ENCODE data around the gene SAMHD1. TPM values are rescaled to one million over a fixed set of nuclear protein-coding genes. Genes with fewer than 3 reads are reported as not detected.

The SAMHD1 gene
- total and polyA plus RNA-seq, 2 donors (not counting 3 experiments of a cell fraction or from before 2014, with no cell fraction given), result 13.7 to 27.5 TPM

DNA sequence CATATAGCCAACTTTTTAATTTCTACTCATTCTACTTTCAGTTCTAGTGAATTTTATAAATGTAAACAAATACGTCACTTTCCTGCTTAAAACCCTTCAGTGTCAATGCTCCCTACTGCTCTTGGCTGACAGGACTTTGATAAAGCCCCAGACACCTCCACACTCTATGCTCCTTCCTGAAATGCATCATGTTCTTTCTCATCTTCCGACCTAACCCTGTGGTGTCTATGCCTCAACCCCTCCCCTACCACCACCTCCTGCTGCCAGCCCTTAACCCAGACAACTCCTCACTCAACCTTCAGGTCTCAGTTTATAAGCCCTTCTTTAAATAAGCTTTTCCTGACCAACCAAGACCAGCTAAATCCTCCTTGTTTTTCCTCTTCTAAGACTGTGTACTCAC lies 56.5 kb downstream of the SAMHD1 start:
- no peak for FAIRE-seq
- Histone ChIP-seq H4K20me1 (replicated peaks; ENCODE audit: control insufficient read depth, extremely low read depth, insufficient read depth, low read length) (no peaks in the 10 kb centered on the region), H3K9ac (replicated peaks; ENCODE audit: extremely low read depth, insufficient read depth, low read length) (no peak overlapping the region), H3K9me1 (replicated peaks; ENCODE audit: control insufficient read depth, extremely low read depth, insufficient read depth, low read length) (no peaks in the 10 kb centered on the region), H3K9me3 (replicated peaks; ENCODE audit: control insufficient read depth, insufficient read depth, low read length) (no peaks in the 10 kb centered on the region), H3K36me3 (ENCODE audit: control insufficient read depth in 2 of 2, extremely low read depth in 1 of 2, insufficient read depth in 2 of 2, low read length in 2 of 2) (peaks cover 0 to 2% of the 10 kb centered on the region in 2 experiments), H3K4me1 (ENCODE audit: control insufficient read depth, extremely low read depth, insufficient read depth, low read length) (no peaks in the 10 kb centered on the region), H3K27me3 (ENCODE audit: control insufficient read depth in 2 of 2, insufficient read depth in 2 of 2, low read length in 2 of 2) (no peaks in the 10 kb centered on the region), H3K4me3 (replicated peaks in 1 of 3; ENCODE audit: insufficient read depth in 1 of 3, low read depth in 1 of 3, low read length in 3 of 3) (no peak overlapping the region), H3K27ac (ENCODE audit: insufficient read depth, low read depth, low read length) (no peak overlapping the region), H3K4me2 (ENCODE audit: insufficient read depth, low read length) (no peak overlapping the region), H2AFZ (ENCODE audit: low read depth, low read length) (no peak overlapping the region), H3K79me2 (ENCODE audit: control insufficient read depth, insufficient read depth, low read length) (no peaks in the 10 kb centered on the region)
- dilution Hi-C loops (cut with MboI; ENCODE audit: extremely low pct_ligation_motif_present, low sequenced_read_pairs) (no loop called here), intact Hi-C loops (cut with micrococcal nuclease) (no loop called here)
- no peak for DNase-seq (ENCODE audit: low read depth, low spot score)
- TF ChIP-seq EZH2 (IDR thresholded peaks at IDR 0.05; ENCODE audit: borderline replicate concordance, low read depth, low read length, severe bottlenecking), result no peak
- no peak for TF ChIP-seq GATA2 (IDR thresholded peaks at IDR 0.05; ENCODE audit: insufficient read depth, insufficient read length, low read depth, low read length)
- ChIA-PET CTCF (interaction anchor here (1.2 kb wide), 1 partner anchor 140 kb away, joined by 3 read pairs; no protein-coding TSS in a partner anchor), POLR2A (no interaction called here)
- no TSS peak for BruUV-seq (replicated peaks)

DNA sequence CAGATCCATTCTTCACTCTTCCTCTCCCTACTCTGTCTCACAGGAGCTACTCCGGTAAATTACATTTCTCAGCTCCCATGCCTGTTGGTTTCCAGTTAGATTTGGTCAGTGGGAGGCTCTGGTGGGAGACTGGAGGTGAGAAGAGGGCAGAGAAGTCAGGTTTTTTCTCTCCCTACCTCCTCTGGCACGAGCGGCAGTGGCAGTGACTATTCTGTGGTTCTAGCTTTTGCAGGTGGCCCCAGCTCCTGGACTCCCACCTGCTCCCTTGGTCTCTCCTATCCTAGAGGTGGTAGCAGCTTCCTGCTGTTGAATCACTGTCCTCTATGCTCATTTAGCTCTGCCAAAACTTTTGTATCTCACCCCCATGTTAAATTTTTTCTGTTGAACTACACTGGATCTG lies 57.7 kb downstream of the SAMHD1 start:
- H3K9me1 ChIP-seq (replicated peaks; ENCODE audit: control insufficient read depth, extremely low read depth, insufficient read depth, low read length), result no peaks in the 10 kb centered on the region
- H3K9me3 ChIP-seq (replicated peaks; ENCODE audit: control insufficient read depth, insufficient read depth, low read length), result no peaks in the 10 kb centered on the region
- H3K9ac ChIP-seq (replicated peaks; ENCODE audit: extremely low read depth, insufficient read depth, low read length), result no peak overlapping the region
- H3K27ac ChIP-seq (ENCODE audit: insufficient read depth, low read depth, low read length), result no peak overlapping the region
- intact Hi-C loops (cut with micrococcal nuclease), result no loop called here
- FAIRE-seq, result no peak
- no TSS peak for BruUV-seq (replicated peaks)
- ChIA-PET POLR2A (interaction anchor here (0.5 kb wide), 1 partner anchor 480 kb away, joined by 6 read pairs; no protein-coding TSS in a partner anchor), CTCF (interaction anchor here (0.9 to 1.2 kb wide), 3 partner anchors 26 to 139 kb away, joined by 3 read pairs; no protein-coding TSS in a partner anchor)
- H3K36me3 ChIP-seq (ENCODE audit: control insufficient read depth in 2 of 2, extremely low read depth in 1 of 2, insufficient read depth in 2 of 2, low read length in 2 of 2), result peaks cover 0 to 2% of the 10 kb centered on the region in 2 experiments
- H4K20me1 ChIP-seq (replicated peaks; ENCODE audit: control insufficient read depth, extremely low read depth, insufficient read depth, low read length), result no peaks in the 10 kb centered on the region
- no peak overlapping the region for H2AFZ ChIP-seq (ENCODE audit: low read depth, low read length)
- dilution Hi-C loops (cut with MboI; ENCODE audit: extremely low pct_ligation_motif_present, low sequenced_read_pairs), result no loop called here
- H3K4me1 ChIP-seq (ENCODE audit: control insufficient read depth, extremely low read depth, insufficient read depth, low read length), result no peaks in the 10 kb centered on the region
- TF ChIP-seq EZH2 (IDR thresholded peaks at IDR 0.05; ENCODE audit: borderline replicate concordance, low read depth, low read length, severe bottlenecking) (no peak), POLR2A (IDR thresholded peaks at IDR 0.05; ENCODE audit: low read depth, low read length) (no peak), FOS (IDR thresholded peaks at IDR 0.05; ENCODE audit: borderline replicate concordance, insufficient read depth, low read length) (no peak), MYC (IDR thresholded peaks at IDR 0.05; ENCODE audit: low read depth, low read length) (no peak), JUN (IDR thresholded peaks at IDR 0.05; ENCODE audit: borderline replicate concordance, insufficient read depth, insufficient read length, low read depth) (no peak), POLR2AphosphoS5 (IDR thresholded peaks at IDR 0.05; ENCODE audit: insufficient read depth, low read depth, low read length) (no peak), GATA2 (IDR thresholded peaks at IDR 0.05; ENCODE audit: insufficient read depth, insufficient read length, low read depth, low read length) (no peak)
- TF ChIP-seq, protein P1, sequence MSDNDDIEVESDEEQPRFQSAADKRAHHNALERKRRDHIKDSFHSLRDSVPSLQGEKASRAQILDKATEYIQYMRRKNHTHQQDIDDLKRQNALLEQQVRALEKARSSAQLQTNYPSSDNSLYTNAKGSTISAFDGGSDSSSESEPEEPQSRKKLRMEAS (IDR thresholded peaks at IDR 0.05; ENCODE audit: insufficient read depth, insufficient read length), result no peak
- TF ChIP-seq, protein P2, sequence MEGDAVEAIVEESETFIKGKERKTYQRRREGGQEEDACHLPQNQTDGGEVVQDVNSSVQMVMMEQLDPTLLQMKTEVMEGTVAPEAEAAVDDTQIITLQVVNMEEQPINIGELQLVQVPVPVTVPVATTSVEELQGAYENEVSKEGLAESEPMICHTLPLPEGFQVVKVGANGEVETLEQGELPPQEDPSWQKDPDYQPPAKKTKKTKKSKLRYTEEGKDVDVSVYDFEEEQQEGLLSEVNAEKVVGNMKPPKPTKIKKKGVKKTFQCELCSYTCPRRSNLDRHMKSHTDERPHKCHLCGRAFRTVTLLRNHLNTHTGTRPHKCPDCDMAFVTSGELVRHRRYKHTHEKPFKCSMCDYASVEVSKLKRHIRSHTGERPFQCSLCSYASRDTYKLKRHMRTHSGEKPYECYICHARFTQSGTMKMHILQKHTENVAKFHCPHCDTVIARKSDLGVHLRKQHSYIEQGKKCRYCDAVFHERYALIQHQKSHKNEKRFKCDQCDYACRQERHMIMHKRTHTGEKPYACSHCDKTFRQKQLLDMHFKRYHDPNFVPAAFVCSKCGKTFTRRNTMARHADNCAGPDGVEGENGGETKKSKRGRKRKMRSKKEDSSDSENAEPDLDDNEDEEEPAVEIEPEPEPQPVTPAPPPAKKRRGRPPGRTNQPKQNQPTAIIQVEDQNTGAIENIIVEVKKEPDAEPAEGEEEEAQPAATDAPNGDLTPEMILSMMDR (IDR thresholded peaks at IDR 0.05; ENCODE audit: extremely low read depth in 1 of 2, insufficient read depth in 1 of 2, low read depth in 1 of 2, low read length in 2 of 2), result no peak
- no peaks in the 10 kb centered on the region for H3K27me3 ChIP-seq (ENCODE audit: control insufficient read depth in 2 of 2, insufficient read depth in 2 of 2, low read length in 2 of 2)
- no peak overlapping the region for H3K4me2 ChIP-seq (ENCODE audit: insufficient read depth, low read length)
- no peak for DNase-seq (ENCODE audit: low read depth, low spot score)
- no peak overlapping the region for H3K4me3 ChIP-seq (replicated peaks in 1 of 3; ENCODE audit: insufficient read depth in 1 of 3, low read depth in 1 of 3, low read length in 3 of 3)
- no peaks in the 10 kb centered on the region for H3K79me2 ChIP-seq (ENCODE audit: control insufficient read depth, insufficient read depth, low read length)
